Measurements from ENCODE around the gene PCYT1A. TPM values are rescaled to one million over a fixed set of nuclear protein-coding genes. Genes with fewer than 3 reads are reported as not detected.

PCYT1A gene
- total and polyA plus RNA-seq, 2 of the 13 experiments (the other 11 are each of a cell fraction or from before 2014, with no cell fraction given): 26.4 to 45.3 TPM

DNA sequence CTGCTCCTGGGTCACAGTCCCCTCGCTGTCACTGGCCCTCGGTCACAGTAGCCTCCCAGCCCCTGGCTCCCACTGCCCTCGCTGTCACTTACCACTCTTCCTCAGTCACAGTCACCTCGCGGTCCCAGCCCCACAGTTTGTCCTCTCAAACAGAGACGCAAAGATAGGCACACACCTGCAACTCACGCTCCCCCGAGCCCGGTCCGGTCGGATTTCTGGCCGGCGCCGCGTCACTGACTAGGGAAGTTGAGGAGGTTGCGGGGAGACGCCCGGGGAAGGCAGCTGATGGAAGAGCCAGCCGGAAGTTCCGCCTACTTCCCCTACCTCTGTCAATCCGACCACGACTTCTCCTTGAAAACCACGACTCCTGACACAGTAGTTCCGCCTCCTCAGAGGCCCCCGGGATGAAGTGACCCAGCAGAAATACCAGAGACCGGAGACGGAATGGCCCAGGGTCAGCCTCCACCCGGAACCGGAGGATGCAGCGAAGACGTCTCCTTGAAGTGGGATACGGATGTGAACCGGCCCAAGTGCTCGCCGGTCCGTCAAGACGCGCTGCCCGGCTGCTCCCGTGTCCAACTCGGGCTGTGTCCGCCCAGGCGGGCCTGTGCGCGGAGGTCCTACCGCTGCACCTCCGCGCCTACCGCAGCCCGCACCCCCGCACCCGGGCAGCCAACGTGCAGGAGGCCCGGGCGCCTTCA is at the start of gene PCYT1A (continued):
- TF ChIP-seq CAMTA2 (CRISPR knock-in tag; IDR thresholded peaks at IDR 0.05; ENCODE audit: borderline replicate concordance) (peak; percentile 20; the same call in 1 of the 2 replicates), NFYB (CRISPR knock-in tag; IDR thresholded peaks at IDR 0.05) (peak; percentile 77), ZNF788 (CRISPR knock-in tag; IDR thresholded peaks at IDR 0.05; ENCODE audit: borderline replicate concordance) (peak; percentile 85; the same call in 1 of the 2 replicates), ZNF841 (CRISPR knock-in tag; IDR thresholded peaks at IDR 0.05; ENCODE audit: borderline replicate concordance) (peak; percentile 92), ZNF343 (CRISPR knock-in tag; IDR thresholded peaks at IDR 0.05) (peak; percentile 75; the same call in 1 of the 2 replicates), ZNF83 (CRISPR knock-in tag; IDR thresholded peaks at IDR 0.05; ENCODE audit: borderline replicate concordance) (peak; percentile 90), HIVEP1 (CRISPR knock-in tag; IDR thresholded peaks at IDR 0.05) (no peak; the same call in 1 of the 2 replicates), SALL1 (CRISPR knock-in tag; IDR thresholded peaks at IDR 0.05) (peak; percentile 66; the same call in 1 of the 2 replicates), MATR3 (CRISPR knock-in tag; IDR thresholded peaks at IDR 0.05) (no peak), YEATS2 (CRISPR knock-in tag; IDR thresholded peaks at IDR 0.05; ENCODE audit: borderline replicate concordance) (peak; percentile 84; the same call in 1 of the 2 replicates), ZNF260 (CRISPR knock-in tag; IDR thresholded peaks at IDR 0.05; ENCODE audit: borderline replicate concordance, low read depth) (no peak), TCF12 (IDR thresholded peaks at IDR 0.05) (no peak), TCF12 (CRISPR knock-in tag; IDR thresholded peaks at IDR 0.05) (no peak), CREM (IDR thresholded peaks at IDR 0.05) (peak; percentile 65; the same call in 1 of the 2 replicates), CREM (CRISPR knock-in tag; IDR thresholded peaks at IDR 0.05) (no peak)
- TF ChIP-seq, protein P1, sequence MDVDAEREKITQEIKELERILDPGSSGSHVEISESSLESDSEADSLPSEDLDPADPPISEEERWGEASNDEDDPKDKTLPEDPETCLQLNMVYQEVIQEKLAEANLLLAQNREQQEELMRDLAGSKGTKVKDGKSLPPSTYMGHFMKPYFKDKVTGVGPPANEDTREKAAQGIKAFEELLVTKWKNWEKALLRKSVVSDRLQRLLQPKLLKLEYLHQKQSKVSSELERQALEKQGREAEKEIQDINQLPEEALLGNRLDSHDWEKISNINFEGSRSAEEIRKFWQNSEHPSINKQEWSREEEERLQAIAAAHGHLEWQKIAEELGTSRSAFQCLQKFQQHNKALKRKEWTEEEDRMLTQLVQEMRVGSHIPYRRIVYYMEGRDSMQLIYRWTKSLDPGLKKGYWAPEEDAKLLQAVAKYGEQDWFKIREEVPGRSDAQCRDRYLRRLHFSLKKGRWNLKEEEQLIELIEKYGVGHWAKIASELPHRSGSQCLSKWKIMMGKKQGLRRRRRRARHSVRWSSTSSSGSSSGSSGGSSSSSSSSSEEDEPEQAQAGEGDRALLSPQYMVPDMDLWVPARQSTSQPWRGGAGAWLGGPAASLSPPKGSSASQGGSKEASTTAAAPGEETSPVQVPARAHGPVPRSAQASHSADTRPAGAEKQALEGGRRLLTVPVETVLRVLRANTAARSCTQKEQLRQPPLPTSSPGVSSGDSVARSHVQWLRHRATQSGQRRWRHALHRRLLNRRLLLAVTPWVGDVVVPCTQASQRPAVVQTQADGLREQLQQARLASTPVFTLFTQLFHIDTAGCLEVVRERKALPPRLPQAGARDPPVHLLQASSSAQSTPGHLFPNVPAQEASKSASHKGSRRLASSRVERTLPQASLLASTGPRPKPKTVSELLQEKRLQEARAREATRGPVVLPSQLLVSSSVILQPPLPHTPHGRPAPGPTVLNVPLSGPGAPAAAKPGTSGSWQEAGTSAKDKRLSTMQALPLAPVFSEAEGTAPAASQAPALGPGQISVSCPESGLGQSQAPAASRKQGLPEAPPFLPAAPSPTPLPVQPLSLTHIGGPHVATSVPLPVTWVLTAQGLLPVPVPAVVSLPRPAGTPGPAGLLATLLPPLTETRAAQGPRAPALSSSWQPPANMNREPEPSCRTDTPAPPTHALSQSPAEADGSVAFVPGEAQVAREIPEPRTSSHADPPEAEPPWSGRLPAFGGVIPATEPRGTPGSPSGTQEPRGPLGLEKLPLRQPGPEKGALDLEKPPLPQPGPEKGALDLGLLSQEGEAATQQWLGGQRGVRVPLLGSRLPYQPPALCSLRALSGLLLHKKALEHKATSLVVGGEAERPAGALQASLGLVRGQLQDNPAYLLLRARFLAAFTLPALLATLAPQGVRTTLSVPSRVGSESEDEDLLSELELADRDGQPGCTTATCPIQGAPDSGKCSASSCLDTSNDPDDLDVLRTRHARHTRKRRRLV (CRISPR knock-in tag; IDR thresholded peaks at IDR 0.05): no peak
- TF ChIP-seq, protein P2, sequence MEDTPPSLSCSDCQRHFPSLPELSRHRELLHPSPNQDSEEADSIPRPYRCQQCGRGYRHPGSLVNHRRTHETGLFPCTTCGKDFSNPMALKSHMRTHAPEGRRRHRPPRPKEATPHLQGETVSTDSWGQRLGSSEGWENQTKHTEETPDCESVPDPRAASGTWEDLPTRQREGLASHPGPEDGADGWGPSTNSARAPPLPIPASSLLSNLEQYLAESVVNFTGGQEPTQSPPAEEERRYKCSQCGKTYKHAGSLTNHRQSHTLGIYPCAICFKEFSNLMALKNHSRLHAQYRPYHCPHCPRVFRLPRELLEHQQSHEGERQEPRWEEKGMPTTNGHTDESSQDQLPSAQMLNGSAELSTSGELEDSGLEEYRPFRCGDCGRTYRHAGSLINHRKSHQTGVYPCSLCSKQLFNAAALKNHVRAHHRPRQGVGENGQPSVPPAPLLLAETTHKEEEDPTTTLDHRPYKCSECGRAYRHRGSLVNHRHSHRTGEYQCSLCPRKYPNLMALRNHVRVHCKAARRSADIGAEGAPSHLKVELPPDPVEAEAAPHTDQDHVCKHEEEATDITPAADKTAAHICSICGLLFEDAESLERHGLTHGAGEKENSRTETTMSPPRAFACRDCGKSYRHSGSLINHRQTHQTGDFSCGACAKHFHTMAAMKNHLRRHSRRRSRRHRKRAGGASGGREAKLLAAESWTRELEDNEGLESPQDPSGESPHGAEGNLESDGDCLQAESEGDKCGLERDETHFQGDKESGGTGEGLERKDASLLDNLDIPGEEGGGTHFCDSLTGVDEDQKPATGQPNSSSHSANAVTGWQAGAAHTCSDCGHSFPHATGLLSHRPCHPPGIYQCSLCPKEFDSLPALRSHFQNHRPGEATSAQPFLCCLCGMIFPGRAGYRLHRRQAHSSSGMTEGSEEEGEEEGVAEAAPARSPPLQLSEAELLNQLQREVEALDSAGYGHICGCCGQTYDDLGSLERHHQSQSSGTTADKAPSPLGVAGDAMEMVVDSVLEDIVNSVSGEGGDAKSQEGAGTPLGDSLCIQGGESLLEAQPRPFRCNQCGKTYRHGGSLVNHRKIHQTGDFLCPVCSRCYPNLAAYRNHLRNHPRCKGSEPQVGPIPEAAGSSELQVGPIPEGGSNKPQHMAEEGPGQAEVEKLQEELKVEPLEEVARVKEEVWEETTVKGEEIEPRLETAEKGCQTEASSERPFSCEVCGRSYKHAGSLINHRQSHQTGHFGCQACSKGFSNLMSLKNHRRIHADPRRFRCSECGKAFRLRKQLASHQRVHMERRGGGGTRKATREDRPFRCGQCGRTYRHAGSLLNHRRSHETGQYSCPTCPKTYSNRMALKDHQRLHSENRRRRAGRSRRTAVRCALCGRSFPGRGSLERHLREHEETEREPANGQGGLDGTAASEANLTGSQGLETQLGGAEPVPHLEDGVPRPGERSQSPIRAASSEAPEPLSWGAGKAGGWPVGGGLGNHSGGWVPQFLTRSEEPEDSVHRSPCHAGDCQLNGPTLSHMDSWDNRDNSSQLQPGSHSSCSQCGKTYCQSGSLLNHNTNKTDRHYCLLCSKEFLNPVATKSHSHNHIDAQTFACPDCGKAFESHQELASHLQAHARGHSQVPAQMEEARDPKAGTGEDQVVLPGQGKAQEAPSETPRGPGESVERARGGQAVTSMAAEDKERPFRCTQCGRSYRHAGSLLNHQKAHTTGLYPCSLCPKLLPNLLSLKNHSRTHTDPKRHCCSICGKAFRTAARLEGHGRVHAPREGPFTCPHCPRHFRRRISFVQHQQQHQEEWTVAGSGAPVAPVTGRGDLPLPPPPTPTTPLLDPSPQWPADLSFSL (CRISPR knock-in tag; IDR thresholded peaks at IDR 0.05): no peak
- TF ChIP-seq, protein P3, sequence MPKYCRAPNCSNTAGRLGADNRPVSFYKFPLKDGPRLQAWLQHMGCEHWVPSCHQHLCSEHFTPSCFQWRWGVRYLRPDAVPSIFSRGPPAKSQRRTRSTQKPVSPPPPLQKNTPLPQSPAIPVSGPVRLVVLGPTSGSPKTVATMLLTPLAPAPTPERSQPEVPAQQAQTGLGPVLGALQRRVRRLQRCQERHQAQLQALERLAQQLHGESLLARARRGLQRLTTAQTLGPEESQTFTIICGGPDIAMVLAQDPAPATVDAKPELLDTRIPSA (CRISPR knock-in tag; IDR thresholded peaks at IDR 0.05; ENCODE audit: borderline replicate concordance): peak; percentile 84; the same call in 1 of the 2 replicates
